GM19099 (cell line): Measurements from ENCODE around the gene NRCAM.

Experiments
- POLR2A ChIP-seq: IDR thresholded peaks from 3 replicates; pipeline ENCODE4 v1.6.1; 2011; ENCODE audit warnings: low read depth; ENCODE audit not compliant: insufficient read length; ENCODE audit errors: extremely low read depth

NRCAM gene

GRCh38 chr7:108226816-108227299 lies 229.4 kb downstream of the NRCAM start:
- no peak for TF ChIP-seq POLR2A

GRCh38 chr7:108225531-108226181 lies 230.6 kb downstream of the NRCAM start:
- no peak for TF ChIP-seq POLR2A

GRCh38 chr7:108224387-108224786 lies 231.8 kb downstream of the NRCAM start:
- no peak for TF ChIP-seq POLR2A

DNA sequence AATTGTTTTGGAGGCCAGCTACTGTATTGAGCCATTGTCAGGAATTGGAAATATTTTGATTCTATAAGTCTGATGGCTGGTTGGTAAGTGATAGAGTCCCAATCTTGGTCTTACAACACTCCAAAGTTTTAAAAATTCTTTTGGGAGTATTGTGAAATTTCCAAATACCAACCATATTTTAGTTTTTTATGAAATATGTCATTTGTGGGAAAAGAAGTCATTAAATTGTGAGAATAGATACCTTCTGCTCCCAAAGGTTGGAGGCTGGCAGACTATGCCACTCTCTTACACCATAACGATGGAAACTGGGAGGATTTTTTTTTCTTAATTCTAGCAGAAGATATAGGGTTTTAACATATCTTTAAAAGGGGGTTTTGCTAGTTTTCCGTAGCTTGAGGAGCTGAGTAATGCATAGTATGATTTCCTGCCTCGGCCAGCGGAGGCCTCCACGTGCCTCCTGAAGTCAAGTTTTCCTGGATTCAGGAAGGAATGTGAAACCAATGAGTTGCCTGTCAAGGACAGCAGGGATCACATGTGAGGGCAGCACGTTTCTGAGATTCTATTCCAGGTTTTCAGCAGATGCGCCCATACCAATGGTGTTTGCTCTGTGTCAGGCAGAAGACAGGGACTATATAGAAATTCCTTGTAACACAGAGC lies 233.9 kb downstream of the NRCAM start:
- TF ChIP-seq POLR2A = no peak

DNA sequence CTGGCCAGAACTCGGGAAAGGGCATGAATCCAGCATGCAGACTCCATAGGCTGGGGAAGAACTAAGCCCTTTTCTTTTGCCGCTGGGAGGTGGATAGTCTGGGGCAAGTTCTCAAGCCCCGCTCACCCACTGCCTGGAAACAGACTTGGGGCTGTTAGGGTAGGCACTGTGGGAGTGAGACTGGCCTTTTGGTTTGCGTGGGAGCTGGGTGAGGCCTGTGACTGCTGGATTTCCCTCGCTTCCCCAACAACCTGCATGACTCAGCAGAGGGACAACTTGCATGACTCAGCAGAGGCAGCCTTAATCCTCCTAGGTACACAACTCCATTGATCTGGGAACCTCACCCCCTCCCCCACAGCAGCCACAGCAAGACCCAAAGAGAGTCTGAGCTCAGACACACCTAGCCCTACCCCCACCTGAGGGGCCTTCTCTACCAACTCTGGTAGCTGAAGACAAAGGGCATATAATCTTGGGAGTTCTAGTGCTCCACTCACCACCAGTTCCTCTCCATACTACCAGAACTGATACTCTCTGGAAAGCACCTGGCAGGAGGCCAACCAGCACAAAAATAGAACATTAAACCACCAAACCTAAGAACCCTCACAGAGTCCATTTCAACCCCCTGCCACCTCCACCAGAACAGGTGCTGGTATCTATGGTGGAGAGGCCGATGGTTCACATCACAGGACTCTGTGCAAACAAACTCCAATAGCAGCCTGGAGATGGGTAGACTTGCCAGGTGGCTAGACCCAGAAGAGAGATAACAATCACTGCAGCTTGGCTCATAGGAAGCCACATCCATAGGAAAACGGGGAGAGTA lies 244.6 kb downstream of the NRCAM start:
- TF ChIP-seq POLR2A = no peak

DNA sequence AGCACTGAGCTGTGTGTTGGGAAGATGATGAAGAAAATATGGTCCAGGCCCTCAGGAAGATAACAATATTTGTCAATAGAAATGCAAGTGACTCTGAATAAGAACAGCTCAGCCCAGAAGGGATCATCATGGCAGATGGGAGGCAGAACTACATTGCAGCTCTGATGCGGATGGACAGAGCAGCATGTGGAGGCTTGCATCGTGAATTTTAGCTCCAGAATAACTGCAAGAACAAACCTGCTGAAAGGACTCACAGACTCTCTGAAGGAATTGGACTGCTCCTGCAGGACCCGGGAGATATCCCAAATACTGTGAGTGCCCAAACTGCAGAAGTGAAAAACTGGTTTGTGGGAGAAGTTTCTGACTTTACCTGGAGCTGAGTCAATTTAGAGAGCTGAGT lies 245.4 kb downstream of the NRCAM start:
- no peak for TF ChIP-seq POLR2A

- no peak for TF ChIP-seq POLR2A
These were observed 250.9 kb downstream of the NRCAM start for GRCh38 chr7:108205311-108205710.

DNA sequence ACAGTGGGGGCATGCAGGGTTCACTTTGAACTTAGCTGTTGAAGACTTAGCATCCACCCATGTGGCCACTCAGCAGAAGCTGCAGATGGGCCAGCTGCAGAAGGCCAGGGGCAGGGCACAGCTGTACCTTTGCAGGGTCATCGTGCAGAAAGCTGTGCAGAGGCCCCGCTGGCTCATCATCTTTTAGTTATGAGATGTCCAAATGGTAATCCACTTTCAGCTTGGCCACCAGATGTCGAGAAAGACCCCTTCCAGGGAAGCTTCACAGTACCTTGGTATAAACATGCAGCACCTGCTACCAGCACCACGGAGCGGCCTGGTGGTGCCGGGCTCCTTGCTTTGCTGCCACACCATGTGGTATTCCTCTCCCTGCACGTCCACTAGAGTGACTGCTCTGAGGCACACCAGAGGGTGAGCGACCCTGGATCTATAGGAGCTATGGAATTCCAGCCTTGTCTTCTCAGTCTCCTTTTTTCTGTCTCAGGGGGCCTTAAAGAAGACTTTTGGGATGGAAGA lies 251.9 kb downstream of the NRCAM start:
- no peak for TF ChIP-seq POLR2A

DNA sequence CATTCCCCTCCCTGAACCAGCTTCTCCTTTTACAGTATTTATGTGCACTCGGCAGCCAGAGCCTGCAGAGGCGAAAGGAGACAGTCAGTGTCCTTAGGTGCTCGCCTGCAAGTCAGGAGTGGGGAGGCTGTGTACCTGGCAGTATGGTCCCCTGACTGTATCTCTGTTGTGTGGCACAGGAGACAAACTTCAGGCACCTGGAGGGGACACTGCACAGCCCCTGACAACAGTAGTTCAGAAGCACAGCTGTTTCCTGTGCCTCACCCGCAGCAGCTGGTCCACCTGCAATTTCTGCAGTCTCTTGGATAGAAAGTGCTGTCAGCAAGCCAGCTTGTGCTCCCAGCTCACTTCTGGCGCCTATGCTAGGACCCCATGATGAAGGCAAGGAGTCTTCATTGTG lies 252.7 kb downstream of the NRCAM start:
- no peak for TF ChIP-seq POLR2A

DNA sequence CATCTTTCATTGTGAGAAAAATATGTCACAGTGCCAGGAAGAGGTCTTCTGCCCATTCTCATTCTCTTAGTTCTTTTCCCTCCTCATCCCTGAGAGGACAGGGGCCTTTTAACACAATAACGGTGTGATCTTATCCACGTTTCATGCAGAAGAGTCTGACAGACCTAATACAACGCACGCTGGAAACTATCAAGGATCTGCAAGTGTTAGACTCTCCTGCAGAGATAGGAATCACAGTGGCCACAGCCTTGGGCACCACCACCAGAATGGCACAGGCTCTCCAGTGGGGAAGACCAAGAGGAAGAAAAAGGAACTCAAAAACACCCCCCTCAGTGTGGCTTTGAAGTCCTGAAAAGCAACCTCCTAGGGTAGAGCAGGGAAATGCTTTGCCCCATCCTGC lies 253.5 kb downstream of the NRCAM start:
- TF ChIP-seq POLR2A = no peak

DNA sequence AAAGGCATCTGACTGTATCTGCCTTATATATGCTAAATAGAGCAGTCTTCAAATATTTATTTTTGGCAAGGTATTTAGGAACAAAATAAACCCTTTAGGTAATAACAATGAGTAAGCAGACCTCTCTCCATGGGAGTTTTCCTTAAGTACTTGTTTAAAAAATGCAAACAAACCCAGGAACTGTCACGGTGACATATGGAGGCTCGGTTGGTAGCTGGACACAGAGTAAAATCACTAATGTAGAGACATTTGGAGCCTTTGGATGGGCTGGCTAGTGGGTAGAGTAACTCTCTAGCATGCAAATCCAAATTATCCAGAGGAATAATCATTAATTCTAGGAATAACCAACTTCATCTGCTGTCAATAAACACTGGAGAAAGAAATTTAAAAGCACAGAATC lies 254.5 kb downstream of the NRCAM start:
- no peak for TF ChIP-seq POLR2A

DNA sequence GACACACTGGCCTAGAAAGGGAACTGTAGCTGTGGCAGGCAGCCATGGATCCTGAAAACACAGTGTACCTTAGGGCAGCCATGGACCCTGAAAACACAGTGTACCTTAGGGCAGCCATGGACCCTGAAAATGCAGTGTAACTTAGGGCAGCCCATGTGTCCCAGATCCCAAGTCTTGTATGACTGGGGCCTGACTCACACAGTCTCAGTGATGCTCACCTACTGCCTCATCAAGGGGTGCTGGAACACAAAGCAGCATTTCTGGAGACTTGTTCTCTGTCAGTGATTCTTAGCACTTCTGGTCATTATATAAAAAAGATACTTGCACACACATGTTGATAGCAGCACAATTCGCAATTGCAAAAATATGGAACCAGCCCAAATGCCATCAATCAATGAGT lies 255.9 kb downstream of the NRCAM start:
- TF ChIP-seq POLR2A = no peak

DNA sequence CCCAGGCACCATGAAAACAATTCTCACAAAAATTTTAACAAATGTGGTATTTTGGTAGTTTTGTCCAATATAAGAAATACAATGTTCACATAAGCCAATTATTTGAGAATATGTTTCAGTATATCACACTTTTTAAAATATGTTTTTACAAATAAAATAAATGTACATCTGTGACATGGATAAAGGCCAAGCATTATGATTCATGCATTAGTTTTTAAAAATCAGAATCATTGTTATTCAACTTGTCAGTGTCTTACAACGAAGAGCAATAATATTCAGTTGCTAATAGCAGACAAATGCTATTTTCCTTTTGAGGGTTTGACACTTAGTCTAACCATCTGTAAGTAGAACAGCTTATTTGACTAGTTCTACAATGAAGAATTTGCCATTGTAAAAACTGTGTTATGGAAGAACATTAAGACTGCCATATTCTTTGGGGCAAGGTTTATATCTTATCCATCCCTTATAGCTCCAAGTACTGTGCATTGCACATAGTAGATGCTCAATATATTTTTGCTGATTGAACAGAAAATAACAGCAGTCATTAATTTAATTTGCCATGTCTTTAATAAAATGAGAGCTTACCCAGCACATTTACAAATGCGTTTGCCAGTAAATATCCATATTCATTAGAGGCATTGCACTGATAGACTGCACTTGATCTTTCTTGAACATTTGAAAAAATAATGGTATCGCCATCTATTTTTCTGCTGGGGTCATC lies 258.7 kb downstream of the NRCAM start:
- TF ChIP-seq POLR2A = no peak

- TF ChIP-seq POLR2A = no peak
These were observed 260.2 kb downstream of the NRCAM start for GRCh38 chr7:108196004-108196403.

DNA sequence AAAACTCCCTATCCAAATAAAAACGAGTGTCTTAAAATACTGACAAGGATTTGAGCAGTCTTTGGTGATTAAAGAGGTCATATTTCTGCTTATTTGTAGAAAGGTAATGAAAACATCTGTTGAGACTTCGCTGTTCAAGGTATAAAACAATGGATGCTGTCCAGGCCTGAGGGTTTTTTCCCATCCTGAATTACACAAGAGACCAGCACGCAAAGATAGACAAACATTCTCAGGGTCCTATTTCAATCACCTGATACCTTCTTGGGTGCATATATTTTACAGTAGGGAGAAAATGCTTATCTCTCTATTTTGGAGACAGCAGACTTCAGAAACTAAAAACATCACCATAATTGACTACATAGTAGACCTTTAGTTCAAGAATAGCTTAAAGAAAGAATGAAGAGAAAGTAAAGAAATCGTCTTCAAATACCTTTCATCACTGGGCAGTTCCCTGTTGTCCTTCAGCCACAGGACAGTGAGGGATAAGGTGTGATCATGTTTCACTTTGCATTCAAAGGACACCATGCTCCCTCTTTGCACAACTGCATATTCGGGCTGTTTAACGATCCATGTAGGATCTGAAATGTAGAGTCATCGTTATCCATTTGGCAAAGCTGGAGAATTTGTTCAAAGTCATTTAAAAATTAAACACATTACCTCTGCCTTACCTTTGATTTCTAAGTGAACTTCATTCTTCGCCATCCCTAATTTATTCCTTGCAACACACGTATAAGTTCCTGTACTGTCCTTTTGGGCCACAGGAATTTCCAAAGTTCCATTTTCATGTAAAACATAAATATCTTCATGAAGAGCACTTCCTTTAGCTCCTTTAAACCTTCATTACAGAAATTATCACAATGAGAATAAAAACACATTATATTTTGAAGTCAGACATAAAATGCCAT lies 262.4 kb downstream of the NRCAM start:
- TF ChIP-seq POLR2A = no peak

DNA sequence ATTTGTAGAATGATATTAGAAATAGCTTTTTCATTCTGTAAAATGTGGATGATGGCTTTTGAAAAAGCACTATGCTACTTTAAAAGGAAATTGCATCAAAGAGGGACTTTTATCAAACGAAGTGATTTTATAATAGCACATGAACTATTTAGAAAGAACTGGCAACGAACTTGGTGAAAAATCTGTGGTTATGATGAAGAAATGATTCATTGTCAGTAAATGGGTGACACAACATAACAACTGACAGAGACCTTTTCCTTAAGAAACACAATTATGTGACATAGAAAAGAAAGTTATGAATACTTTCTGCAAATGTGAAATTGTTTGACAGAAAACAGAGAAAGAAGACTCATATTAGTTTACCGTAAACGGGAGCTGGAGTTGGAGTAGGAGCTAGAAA lies 265.3 kb downstream of the NRCAM start:
- no peak for TF ChIP-seq POLR2A
